ENCODE data around the gene NUP85.
A peak's percentile ranks its signal among the peaks of the same experiment; 100 is the strongest.

NUP85 gene

GRCh38 chr17:75261336-75262111 lies 56.0 kb downstream of the NUP85 start, which contains the start of the genes GGA3 and MRPS7:
Gene GGA3 (minus strand): TSS chr17:75261606. CDS start chr17:75261587, 19 bp downstream.
Gene MRPS7 (plus strand): TSS chr17:75261879. CDS start chr17:75261901, 22 bp downstream.
- no peak for TF ChIP-seq ZNF274 (IDR thresholded peaks at IDR 0.05; ENCODE audit: low read depth, low read length)
- peak; percentile 82 for TF ChIP-seq YY1 (IDR thresholded peaks at IDR 0.05; ENCODE audit: insufficient read depth, insufficient read length)
- TF ChIP-seq SUZ12 (IDR thresholded peaks at IDR 0.05; ENCODE audit: extremely low read depth, insufficient read depth, insufficient read length), result no peak
- Histone ChIP-seq H3K9me3 (ENCODE audit: insufficient read depth, low read length) (no peaks in the 10 kb centered on the region), H3K4me1 (ENCODE audit: insufficient read depth, insufficient read length) (no peaks in the 10 kb centered on the region), H3K27me3 (ENCODE audit: insufficient read depth, insufficient read length) (no peaks in the 10 kb centered on the region), H3K4me3 (ENCODE audit: insufficient read length, low read depth) (peak within 1 kb of the TSS; percentile 78), H3K36me3 (ENCODE audit: insufficient read depth, insufficient read length, low read length) (peaks cover 52% of the 10 kb centered on the region), H3K9ac (ENCODE audit: insufficient read length, low read depth) (peak within 1 kb of the TSS; percentile 90)
- DNase-seq (ENCODE audit: low read depth, low spot score), result no peak

DNA sequence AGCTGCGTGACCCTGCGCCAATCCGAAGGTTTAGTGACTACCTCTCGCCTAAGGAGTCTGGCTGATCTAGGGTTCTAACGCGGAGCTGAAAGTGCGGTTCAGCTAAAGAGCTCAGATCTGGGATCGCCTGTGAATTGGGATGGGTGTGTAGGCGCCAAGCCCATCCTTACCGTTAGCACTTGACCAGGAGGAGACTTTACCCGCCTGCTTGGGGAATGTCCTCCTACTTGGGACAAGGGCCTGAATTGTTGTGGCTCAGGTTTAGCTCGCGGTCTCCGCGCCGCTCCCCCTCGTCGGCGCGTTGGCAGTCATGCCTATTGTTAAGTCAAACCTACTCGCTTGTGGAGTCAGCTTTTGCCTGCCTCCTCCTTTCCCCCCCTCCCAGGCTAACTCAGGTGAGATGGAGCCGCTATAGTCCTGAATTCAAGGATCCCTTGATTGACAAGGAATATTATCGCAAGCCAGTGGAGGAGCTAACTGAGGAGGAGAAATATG lies 56.7 kb downstream of the NUP85 start:
- TF ChIP-seq YY1 (IDR thresholded peaks at IDR 0.05; ENCODE audit: insufficient read depth, insufficient read length), result no peak
- no peak for TF ChIP-seq SUZ12 (IDR thresholded peaks at IDR 0.05; ENCODE audit: extremely low read depth, insufficient read depth, insufficient read length)
- TF ChIP-seq ZNF274 (IDR thresholded peaks at IDR 0.05; ENCODE audit: low read depth, low read length), result no peak
- Histone ChIP-seq H3K4me3 (ENCODE audit: insufficient read length, low read depth) (peak overlapping the region; percentile 78), H3K9ac (ENCODE audit: insufficient read length, low read depth) (peak overlapping the region; percentile 90), H3K36me3 (ENCODE audit: insufficient read depth, insufficient read length, low read length) (peaks cover 58% of the 10 kb centered on the region), H3K4me1 (ENCODE audit: insufficient read depth, insufficient read length) (peaks cover 2% of the 10 kb centered on the region), H3K9me3 (ENCODE audit: insufficient read depth, low read length) (no peaks in the 10 kb centered on the region), H3K27me3 (ENCODE audit: insufficient read depth, insufficient read length) (no peaks in the 10 kb centered on the region)
- no peak for DNase-seq (ENCODE audit: low read depth, low spot score)

DNA sequence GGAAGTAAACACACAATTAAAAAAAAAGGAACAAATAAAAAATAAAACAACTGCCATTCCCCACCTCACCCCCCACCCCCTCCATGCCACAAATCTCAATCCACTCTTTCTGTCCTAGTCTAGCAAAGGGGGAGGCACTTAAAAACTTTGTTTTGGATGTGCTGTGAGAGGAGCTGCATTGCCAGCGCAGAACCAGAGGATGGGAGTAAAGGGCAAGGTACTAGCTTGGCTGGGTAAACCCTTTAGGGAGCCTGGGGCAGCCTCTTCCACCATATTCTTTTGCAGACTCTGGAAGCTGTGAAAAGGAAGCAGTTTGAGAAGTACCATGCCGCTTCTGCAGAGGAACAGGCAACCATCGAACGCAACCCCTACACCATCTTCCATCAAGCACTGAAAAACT lies 57.6 kb downstream of the NUP85 start:
- Histone ChIP-seq H3K4me3 (ENCODE audit: insufficient read length, low read depth) (no peak overlapping the region), H3K36me3 (ENCODE audit: insufficient read depth, insufficient read length, low read length) (peaks cover 61% of the 10 kb centered on the region), H3K9me3 (ENCODE audit: insufficient read depth, low read length) (no peaks in the 10 kb centered on the region), H3K27me3 (ENCODE audit: insufficient read depth, insufficient read length) (no peaks in the 10 kb centered on the region), H3K9ac (ENCODE audit: insufficient read length, low read depth) (peak overlapping the region; percentile 1), H3K4me1 (ENCODE audit: insufficient read depth, insufficient read length) (peaks cover 11% of the 10 kb centered on the region)
- no peak for DNase-seq (ENCODE audit: low read depth, low spot score)
- no peak for TF ChIP-seq YY1 (IDR thresholded peaks at IDR 0.05; ENCODE audit: insufficient read depth, insufficient read length)
- TF ChIP-seq ZNF274 (IDR thresholded peaks at IDR 0.05; ENCODE audit: low read depth, low read length), result no peak
- TF ChIP-seq SUZ12 (IDR thresholded peaks at IDR 0.05; ENCODE audit: extremely low read depth, insufficient read depth, insufficient read length), result no peak

- no peaks in the 10 kb centered on the region for H3K9me3 ChIP-seq (ENCODE audit: insufficient read depth, low read length)
- H3K9ac ChIP-seq (ENCODE audit: insufficient read length, low read depth), result no peak overlapping the region
- peaks cover 16% of the 10 kb centered on the region for H3K4me1 ChIP-seq (ENCODE audit: insufficient read depth, insufficient read length)
- no peak overlapping the region for H3K4me3 ChIP-seq (ENCODE audit: insufficient read length, low read depth)
- H3K27me3 ChIP-seq (ENCODE audit: insufficient read depth, insufficient read length), result no peaks in the 10 kb centered on the region
- no peak for TF ChIP-seq YY1 (IDR thresholded peaks at IDR 0.05; ENCODE audit: insufficient read depth, insufficient read length)
- TF ChIP-seq SUZ12 (IDR thresholded peaks at IDR 0.05; ENCODE audit: extremely low read depth, insufficient read depth, insufficient read length), result no peak
- TF ChIP-seq ZNF274 (IDR thresholded peaks at IDR 0.05; ENCODE audit: low read depth, low read length), result no peak
- DNase-seq (ENCODE audit: low read depth, low spot score), result no peak
- H3K36me3 ChIP-seq (ENCODE audit: insufficient read depth, insufficient read length, low read length), result peaks cover 50% of the 10 kb centered on the region
These were observed 60.3 kb downstream of the NUP85 start for GRCh38 chr17:75265614-75266315.

DNA sequence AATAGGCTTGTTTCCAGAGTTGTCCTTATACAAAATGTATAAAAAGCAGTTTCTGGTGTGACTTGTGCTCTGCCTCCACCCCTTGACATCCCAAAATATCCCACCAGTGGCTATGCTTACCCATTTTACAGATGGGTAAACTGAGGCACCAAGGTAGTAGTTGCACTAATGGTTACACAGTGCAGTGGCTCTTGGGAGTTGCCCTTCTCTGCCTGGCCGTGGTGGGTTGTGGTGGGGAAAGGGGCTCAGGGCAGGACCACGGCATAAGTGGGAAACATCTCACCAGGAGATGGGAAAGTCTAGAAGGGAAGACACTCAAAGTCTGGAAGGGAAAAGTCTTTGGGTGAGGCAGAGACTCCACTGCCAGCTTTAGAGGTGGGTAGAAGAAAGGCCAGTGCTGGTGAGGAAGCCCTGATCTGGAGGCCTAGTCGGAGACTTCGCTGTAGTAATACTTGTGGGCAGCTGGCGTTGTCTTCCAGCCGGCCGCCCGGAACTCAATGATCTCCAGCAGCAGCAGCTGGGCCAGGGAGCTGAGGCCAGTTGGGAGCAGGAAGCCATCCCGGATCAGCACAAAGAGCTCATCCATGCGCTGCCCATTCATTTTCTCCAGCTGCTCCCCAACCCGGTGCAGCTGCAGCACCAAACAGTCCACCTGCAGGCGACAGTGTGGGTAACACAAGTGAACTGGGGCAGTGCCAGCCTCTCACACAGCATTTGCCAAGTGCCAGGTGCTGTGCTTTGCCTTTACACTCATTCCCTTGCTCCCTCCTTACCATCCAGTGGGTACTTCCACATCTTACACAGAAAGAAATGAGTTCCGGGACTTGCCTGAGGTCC lies 61.1 kb downstream of the NUP85 start:
- peaks cover 4% of the 10 kb centered on the region for H3K27me3 ChIP-seq (ENCODE audit: insufficient read depth, insufficient read length)
- peaks cover 50% of the 10 kb centered on the region for H3K36me3 ChIP-seq (ENCODE audit: insufficient read depth, insufficient read length, low read length)
- H3K4me3 ChIP-seq (ENCODE audit: insufficient read length, low read depth), result no peak overlapping the region
- no peaks in the 10 kb centered on the region for H3K9me3 ChIP-seq (ENCODE audit: insufficient read depth, low read length)
- peaks cover 16% of the 10 kb centered on the region for H3K4me1 ChIP-seq (ENCODE audit: insufficient read depth, insufficient read length)
- no peak for TF ChIP-seq ZNF274 (IDR thresholded peaks at IDR 0.05; ENCODE audit: low read depth, low read length)
- no peak for TF ChIP-seq SUZ12 (IDR thresholded peaks at IDR 0.05; ENCODE audit: extremely low read depth, insufficient read depth, insufficient read length)
- no peak for TF ChIP-seq YY1 (IDR thresholded peaks at IDR 0.05; ENCODE audit: insufficient read depth, insufficient read length)
- peak overlapping the region; percentile 61 for H3K9ac ChIP-seq (ENCODE audit: insufficient read length, low read depth)
- DNase-seq (ENCODE audit: low read depth, low spot score), result no peak

DNA sequence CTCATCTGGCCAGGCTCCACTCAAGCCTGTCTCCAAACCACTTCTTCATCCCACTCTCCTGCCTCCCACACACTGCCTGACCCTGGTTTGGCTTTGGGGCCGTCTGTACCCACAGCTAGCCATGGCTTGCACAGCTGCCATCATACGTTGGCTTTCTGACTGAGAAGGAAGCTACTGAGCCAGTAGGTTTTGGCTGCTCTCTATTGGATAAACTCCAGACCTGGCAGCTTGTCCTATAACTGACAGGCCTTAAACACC lies 61.6 kb downstream of the NUP85 start:
- TF ChIP-seq YY1 (IDR thresholded peaks at IDR 0.05; ENCODE audit: insufficient read depth, insufficient read length), result no peak
- no peak overlapping the region for H3K4me3 ChIP-seq (ENCODE audit: insufficient read length, low read depth)
- no peak for DNase-seq (ENCODE audit: low read depth, low spot score)
- peaks cover 52% of the 10 kb centered on the region for H3K36me3 ChIP-seq (ENCODE audit: insufficient read depth, insufficient read length, low read length)
- H3K4me1 ChIP-seq (ENCODE audit: insufficient read depth, insufficient read length), result peaks cover 17% of the 10 kb centered on the region
- peak overlapping the region; percentile 61 for H3K9ac ChIP-seq (ENCODE audit: insufficient read length, low read depth)
- peaks cover 9% of the 10 kb centered on the region for H3K27me3 ChIP-seq (ENCODE audit: insufficient read depth, insufficient read length)
- H3K9me3 ChIP-seq (ENCODE audit: insufficient read depth, low read length), result no peaks in the 10 kb centered on the region
